GM12865 (cell line): ENCODE measurements around the gene STRN3.

Experiments used
- DNase-seq: peaks from one replicate; pipeline ENCODE4 v3.0.0; 2010; ENCODE audit warnings: low read depth
- H3K4me3 ChIP-seq: 2 replicates; pipeline ENCODE4 v1.5.1; 2011; ENCODE audit warnings: mild to moderate bottlenecking, low read depth, low read length, control low read depth
- CTCF ChIP-seq: IDR thresholded peaks from 2 replicates; pipeline ENCODE4 v1.5.1; 2011; ENCODE audit warnings: low read length, control low read depth, low read depth, inconsistent platforms; ENCODE audit not compliant: insufficient read depth; ENCODE audit errors: missing control alignments

STRN3 gene

GRCh38 chr14:31036552-31036951 lies 10.4 kb upstream of the STRN3 start:
- TF ChIP-seq CTCF: no peak

DNA sequence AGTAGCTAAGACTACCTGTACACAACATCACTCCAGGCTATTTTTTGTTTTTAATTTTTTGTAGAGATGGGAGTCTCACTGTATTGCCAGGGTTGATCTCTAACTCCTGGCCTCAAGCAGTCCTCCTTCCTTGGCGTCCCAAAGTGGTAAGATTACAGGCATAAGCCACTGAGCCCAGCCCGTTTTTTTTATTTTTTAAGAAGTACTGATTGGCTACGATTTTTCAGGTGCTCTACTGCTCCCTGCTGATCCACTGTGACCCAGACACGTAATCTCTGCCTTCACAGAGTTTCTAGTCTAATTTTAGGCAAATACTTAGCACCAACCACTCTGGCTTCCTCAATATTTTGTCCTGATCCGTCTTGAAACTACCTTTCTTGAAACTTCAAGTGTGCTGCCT lies 4.3 kb upstream of the STRN3 start:
- no peak overlapping the region for H3K4me3 ChIP-seq
- no peak for TF ChIP-seq CTCF
- DNase-seq: no peak

More at GRCh38 chr14:31036552-31036951, 10.4 kb upstream of the STRN3 start:
- no peak for DNase-seq
- H3K4me3 ChIP-seq: no peak overlapping the region

DNA sequence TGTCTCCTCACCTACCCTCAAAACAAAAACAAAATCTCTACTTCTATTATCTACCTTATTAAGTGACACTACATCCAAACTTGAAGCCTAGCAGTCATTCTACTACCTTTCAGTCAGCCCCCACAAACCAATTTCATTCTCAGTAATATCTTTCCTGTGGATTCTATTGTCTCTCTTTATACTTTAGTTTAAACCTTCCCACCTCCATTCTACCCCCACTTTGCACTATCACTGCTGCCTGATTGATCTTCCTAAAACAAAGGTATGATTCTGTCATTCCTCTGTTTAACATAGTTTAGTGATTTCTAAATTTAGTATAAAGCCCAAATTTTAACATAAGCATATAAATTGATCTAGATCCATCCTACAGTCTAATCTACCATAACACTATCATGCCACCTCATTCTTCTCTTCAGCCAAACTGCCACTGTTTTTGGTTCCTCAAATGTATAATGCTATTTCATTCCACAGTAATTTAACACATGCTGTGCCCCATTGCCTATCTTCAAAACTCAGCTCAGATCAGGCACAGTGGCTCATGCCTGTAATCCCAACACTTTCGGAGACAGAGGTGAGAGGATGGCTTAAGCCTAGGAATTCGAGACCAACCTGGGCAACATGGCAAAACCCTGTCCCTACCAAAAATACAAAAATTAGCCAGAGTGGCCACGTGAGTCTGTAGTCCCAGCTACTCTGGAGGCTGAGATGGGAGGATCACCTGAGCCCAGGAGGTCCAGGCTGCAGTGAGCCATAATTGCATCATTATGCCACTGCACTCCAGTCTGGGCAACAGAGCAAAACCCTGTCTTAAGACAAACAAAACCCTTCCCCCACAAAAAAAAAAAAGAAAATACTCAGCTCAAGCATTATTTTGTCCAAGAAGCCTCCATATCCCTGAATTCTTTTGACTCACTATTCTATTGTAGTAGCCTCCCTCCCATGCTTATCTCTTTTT lies 3.1 kb upstream of the STRN3 start:
- no peak for TF ChIP-seq CTCF
- no peak overlapping the region for H3K4me3 ChIP-seq
- no peak for DNase-seq

DNA sequence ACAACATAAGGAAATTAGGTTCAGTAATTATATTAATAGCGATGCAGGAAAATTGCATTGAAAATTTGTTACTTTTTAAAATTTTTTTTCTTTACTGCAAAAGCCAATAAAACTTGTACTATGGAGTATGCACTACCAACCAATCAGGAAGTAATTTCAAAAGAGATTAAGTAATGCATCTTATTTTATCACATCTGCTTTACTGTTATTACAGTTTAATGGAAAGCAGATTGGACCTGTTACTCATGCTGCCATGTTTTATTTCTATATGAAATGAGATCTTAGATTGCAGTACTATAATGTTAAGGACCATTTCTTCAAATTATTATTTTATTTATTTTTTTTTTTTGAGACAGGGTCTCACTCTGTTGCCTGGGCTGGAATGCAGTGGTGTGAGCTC lies 1.7 kb upstream of the STRN3 start:
- no peak for DNase-seq
- no peak for TF ChIP-seq CTCF
- peak overlapping the region; percentile 90; the same call in 1 of the 2 replicates for H3K4me3 ChIP-seq

- TF ChIP-seq CTCF: no peak
- H3K4me3 ChIP-seq: peak overlapping the region; percentile 90
- DNase-seq: peak; percentile 98
Measured at GRCh38 chr14:31026450-31027235, 464 bp upstream of the STRN3 start.

DNA sequence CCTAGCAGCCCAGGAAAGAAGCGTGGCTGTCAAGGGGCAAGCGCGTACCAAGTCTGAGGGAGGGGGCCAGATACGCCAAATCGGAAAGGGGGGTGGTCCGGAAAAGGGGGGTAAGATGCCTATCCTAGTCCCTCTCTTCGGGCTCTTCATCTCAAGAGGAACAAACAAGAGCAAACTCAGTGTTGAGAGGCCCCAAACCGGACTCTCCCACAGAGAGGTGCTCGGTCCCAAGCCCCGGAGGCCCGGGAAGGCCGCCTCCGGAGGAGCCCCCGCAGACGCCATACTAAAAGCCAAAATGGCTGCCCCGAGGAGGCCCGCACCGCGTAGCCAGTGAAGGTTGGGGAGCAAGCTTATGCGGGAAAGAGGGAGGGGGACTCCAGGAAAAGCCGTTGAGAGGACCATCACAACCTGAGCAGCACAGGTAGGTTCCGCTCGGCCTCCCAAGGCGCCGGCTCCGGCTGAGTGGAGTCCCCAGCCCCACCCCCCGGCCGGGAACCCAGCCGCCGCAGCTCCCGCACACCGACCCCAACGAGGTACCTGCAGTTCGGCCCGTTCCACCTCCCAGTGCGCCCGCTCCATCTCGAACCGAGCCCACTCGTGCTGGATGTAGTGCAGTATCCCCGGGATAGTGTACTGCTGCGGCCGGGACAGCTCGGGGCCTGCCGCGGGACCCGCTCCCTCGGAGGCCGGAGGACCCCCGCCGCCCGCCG lies 657 bp downstream of the STRN3 start, which contains the start of gene AP4S1:
Gene AP4S1, plus strand, starts transcription at position 283 of the 710 bp plus-strand sequence. CDS start 40,548 bp downstream, outside the sequence.
- DNase-seq: peak; percentile 51
- H3K4me3 ChIP-seq: peak within 1 kb of the TSS; percentile 90
- no peak for TF ChIP-seq CTCF
